ENCODE data around the gene CBX4.

CBX4 gene

GRCh38 chr17:79839356-79840268, at the start of gene CBX4:
CBX4 (minus strand) TSS chr17:79839440; CDS start chr17:79839251, 189 bp downstream.
- peak; percentile 83 to 89 (median 88) for DNase-seq

GRCh38 chr17:79888009-79888540, 48.8 kb upstream of the CBX4 start:
- no peak for DNase-seq

- DNase-seq, result no peak
Observed at GRCh38 chr17:79887451-79887991, 48.3 kb upstream of the CBX4 start.

- DNase-seq, result no peak
Observed at GRCh38 chr17:79883202-79883601, 44.0 kb upstream of the CBX4 start.

GRCh38 chr17:79878329-79878947, 39.2 kb upstream of the CBX4 start:
- DNase-seq, result no peak

GRCh38 chr17:79877041-79877440, 37.8 kb upstream of the CBX4 start:
- no peak for DNase-seq

- no peak for DNase-seq
Observed at GRCh38 chr17:79875511-79875910, 36.3 kb upstream of the CBX4 start.

GRCh38 chr17:79874329-79874981, 35.2 kb upstream of the CBX4 start:
- DNase-seq, result peak in 3 of 6 experiments; percentile 19 to 53 (median 24)

- no peak for DNase-seq
Observed at GRCh38 chr17:79873583-79873982, 34.3 kb upstream of the CBX4 start.

- no peak for DNase-seq
Observed at GRCh38 chr17:79872762-79873161, 33.5 kb upstream of the CBX4 start.

GRCh38 chr17:79871131-79871530, 31.9 kb upstream of the CBX4 start:
- no peak for DNase-seq

GRCh38 chr17:79870540-79870939, 31.3 kb upstream of the CBX4 start:
- no peak for DNase-seq

GRCh38 chr17:79866791-79867518, 27.7 kb upstream of the CBX4 start:
- DNase-seq, result peak in 1 of 6 experiments; percentile 11

GRCh38 chr17:79865351-79866210, 26.3 kb upstream of the CBX4 start:
- DNase-seq, result no peak

GRCh38 chr17:79864617-79865250, 25.5 kb upstream of the CBX4 start:
- no peak for DNase-seq

- no peak for DNase-seq
Observed at GRCh38 chr17:79864147-79864546, 24.9 kb upstream of the CBX4 start.

GRCh38 chr17:79862771-79863440, 23.7 kb upstream of the CBX4 start:
- no peak for DNase-seq

GRCh38 chr17:79862238-79862637, 23.0 kb upstream of the CBX4 start:
- no peak for DNase-seq

- DNase-seq, result no peak
Observed at GRCh38 chr17:79861413-79862216, 22.4 kb upstream of the CBX4 start.

Data from stimulated activated naive CD4-positive, alpha-beta T cell (primary cell).